WTC11 (cell line): Measurements from ENCODE around the gene TFEB.

ENCODE experiments used
- CBFB ChIP-seq: sonication (generic); formaldehyde crosslinking; IDR thresholded peaks from 2 replicates; pipeline ENCODE4 v1.8.1; 2022; ENCODE audit warnings: mild to moderate bottlenecking, low read depth, missing genetic modification reagents
- NFYB ChIP-seq: sonication (generic); formaldehyde crosslinking; conservative IDR thresholded peaks from 2 replicates; pipeline ENCODE4 v1.8.0; 2022; ENCODE audit warnings: low read depth, missing genetic modification reagents
- RORB ChIP-seq: fragments of 250-450 bp; sonication (Bioruptor Pico); IDR thresholded peaks from 2 replicates; pipeline ENCODE4 v1.9.0; 2021; ENCODE audit warnings: mild to moderate bottlenecking
- SMAD4 ChIP-seq: sonication (generic); formaldehyde crosslinking; IDR thresholded peaks from 2 replicates; pipeline ENCODE4 v1.8.0; 2022; ENCODE audit warnings: mild to moderate bottlenecking, missing genetic modification reagents
- ZNF121 ChIP-seq: sonication (generic); formaldehyde crosslinking; IDR thresholded peaks from 2 replicates; pipeline ENCODE4 v1.8.0; 2023; ENCODE audit warnings: missing genetic modification reagents
- ZNF263 ChIP-seq: sonication (generic); formaldehyde crosslinking; IDR thresholded peaks from 2 replicates; pipeline ENCODE4 v1.8.1; 2022; ENCODE audit warnings: low read depth, mild to moderate bottlenecking, moderate library complexity, missing genetic modification reagents
- TF ChIP-seq, protein P1 (sequence below): fragments of 200-600 bp; IDR thresholded peaks from 2 replicates; pipeline ENCODE4 v1.8.0; 2022; ENCODE audit warnings: antibody characterized with exemption
- TF ChIP-seq, protein P2 (sequence below): sonication (generic); formaldehyde crosslinking; IDR thresholded peaks from 2 replicates; pipeline ENCODE4 v1.8.1; 2022; ENCODE audit warnings: missing genetic modification reagents, borderline replicate concordance
- TF ChIP-seq, protein P3 (sequence below): sonication (generic); formaldehyde crosslinking; IDR thresholded peaks from 2 replicates; pipeline ENCODE4 v1.8.1; 2023; ENCODE audit warnings: mild to moderate bottlenecking, missing genetic modification reagents

DNA sequence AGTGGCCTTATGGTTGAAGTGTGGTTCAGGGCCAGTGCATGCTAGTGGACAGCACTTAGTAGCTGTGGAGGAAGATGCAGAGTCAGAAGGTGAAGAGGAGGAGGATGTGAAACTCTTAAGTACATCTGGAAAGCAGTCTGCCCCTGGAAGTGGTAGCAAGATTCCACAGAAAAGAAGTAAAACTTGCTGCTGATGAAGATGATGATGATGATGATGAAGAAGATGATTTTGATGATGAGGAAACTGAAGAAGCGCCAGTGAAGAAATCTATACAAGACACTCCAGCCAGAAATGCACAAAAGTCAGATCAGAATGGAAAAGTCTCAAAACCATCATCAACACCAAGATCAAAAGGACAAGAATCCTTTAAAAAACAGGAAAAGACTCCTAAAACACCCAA lies 68.2 kb downstream of the TFEB start:
- TF ChIP-seq, protein P1, sequence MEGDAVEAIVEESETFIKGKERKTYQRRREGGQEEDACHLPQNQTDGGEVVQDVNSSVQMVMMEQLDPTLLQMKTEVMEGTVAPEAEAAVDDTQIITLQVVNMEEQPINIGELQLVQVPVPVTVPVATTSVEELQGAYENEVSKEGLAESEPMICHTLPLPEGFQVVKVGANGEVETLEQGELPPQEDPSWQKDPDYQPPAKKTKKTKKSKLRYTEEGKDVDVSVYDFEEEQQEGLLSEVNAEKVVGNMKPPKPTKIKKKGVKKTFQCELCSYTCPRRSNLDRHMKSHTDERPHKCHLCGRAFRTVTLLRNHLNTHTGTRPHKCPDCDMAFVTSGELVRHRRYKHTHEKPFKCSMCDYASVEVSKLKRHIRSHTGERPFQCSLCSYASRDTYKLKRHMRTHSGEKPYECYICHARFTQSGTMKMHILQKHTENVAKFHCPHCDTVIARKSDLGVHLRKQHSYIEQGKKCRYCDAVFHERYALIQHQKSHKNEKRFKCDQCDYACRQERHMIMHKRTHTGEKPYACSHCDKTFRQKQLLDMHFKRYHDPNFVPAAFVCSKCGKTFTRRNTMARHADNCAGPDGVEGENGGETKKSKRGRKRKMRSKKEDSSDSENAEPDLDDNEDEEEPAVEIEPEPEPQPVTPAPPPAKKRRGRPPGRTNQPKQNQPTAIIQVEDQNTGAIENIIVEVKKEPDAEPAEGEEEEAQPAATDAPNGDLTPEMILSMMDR: no peak
- TF ChIP-seq, protein P2, sequence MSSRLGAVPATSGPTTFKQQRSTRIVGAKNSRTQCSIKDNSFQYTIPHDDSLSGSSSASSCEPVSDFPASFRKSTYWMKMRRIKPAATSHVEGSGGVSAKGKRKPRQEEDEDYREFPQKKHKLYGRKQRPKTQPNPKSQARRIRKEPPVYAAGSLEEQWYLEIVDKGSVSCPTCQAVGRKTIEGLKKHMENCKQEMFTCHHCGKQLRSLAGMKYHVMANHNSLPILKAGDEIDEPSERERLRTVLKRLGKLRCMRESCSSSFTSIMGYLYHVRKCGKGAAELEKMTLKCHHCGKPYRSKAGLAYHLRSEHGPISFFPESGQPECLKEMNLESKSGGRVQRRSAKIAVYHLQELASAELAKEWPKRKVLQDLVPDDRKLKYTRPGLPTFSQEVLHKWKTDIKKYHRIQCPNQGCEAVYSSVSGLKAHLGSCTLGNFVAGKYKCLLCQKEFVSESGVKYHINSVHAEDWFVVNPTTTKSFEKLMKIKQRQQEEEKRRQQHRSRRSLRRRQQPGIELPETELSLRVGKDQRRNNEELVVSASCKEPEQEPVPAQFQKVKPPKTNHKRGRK (CRISPR knock-in tag): no peak
- no peak for TF ChIP-seq RORB (CRISPR knock-in tag)
- TF ChIP-seq, protein P3, sequence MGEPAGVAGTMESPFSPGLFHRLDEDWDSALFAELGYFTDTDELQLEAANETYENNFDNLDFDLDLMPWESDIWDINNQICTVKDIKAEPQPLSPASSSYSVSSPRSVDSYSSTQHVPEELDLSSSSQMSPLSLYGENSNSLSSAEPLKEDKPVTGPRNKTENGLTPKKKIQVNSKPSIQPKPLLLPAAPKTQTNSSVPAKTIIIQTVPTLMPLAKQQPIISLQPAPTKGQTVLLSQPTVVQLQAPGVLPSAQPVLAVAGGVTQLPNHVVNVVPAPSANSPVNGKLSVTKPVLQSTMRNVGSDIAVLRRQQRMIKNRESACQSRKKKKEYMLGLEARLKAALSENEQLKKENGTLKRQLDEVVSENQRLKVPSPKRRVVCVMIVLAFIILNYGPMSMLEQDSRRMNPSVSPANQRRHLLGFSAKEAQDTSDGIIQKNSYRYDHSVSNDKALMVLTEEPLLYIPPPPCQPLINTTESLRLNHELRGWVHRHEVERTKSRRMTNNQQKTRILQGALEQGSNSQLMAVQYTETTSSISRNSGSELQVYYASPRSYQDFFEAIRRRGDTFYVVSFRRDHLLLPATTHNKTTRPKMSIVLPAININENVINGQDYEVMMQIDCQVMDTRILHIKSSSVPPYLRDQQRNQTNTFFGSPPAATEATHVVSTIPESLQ (CRISPR knock-in tag): no peak
- TF ChIP-seq CBFB: no peak
- TF ChIP-seq ZNF263 (CRISPR knock-in tag): no peak
- TF ChIP-seq SMAD4 (CRISPR knock-in tag): no peak
- no peak for TF ChIP-seq NFYB
- TF ChIP-seq ZNF121 (CRISPR knock-in tag): no peak
